Lower leg skin (tissue), 4 donors: ENCODE measurements around the gene GAS7. TPM values are rescaled to one million over a fixed set of nuclear protein-coding genes. Genes with fewer than 3 reads are reported as not detected.

Experiments used
- DNase-seq, 2 donors: peaks; one replicate each; pipeline ENCODE4 v3.0.0-alpha.2; 2019; ENCODE audit warnings: low spot score in 2 of 2
- H3K4me3 ChIP-seq: fragments of 200-600 bp; sonication (generic); 2 replicates; pipeline ENCODE4 v1.5.1; 2017; ENCODE audit warnings: mild to moderate bottlenecking, low read depth; ENCODE audit not compliant: poor library complexity, severe bottlenecking
- CTCF ChIP-seq, 3 donors: fragments of 450-650 bp; IDR thresholded peaks; one replicate each; pipeline ENCODE4 v1.5.1; 2016; ENCODE audit warnings: antibody characterized with exemption in 3 of 3, mild to moderate bottlenecking in 3 of 3, moderate library complexity in 2 of 3
- POLR2A ChIP-seq, 2 donors: fragments of 450-650 bp; IDR thresholded peaks; one replicate each; pipeline ENCODE4 v1.6.1; 2016 to 2017; ENCODE audit warnings: antibody characterized with exemption in 2 of 2, mild to moderate bottlenecking in 1 of 2, moderate library complexity in 1 of 2
- WGBS, 2 donors: methylation state at CpG; one replicate each; pipeline ENCODE4 v1.1.5; 2018; 5-methylcytosine and 5-hydroxymethylcytosine counted together
- intact Hi-C: fragments of 100-400 bp; cut with DNase I; formaldehyde crosslinking; loops from one replicate; pipeline ENCODE4 v1.15.0; 2023; ENCODE audit warnings: low total_unique reads
- total RNA-seq, 4 donors: library from RNA; depleted of rRNA; stranded (reverse); fragments of >200 nt; gene quantifications; one replicate each; pipeline ENCODE4 v1.1.0, GENCODE V29; 2016

The GAS7 gene
- total RNA-seq, 4 donors from 2014 or later, result 97.8 to 148 (median 117) TPM

GRCh38 chr17:10193632-10194031 lies 4.8 kb downstream of the GAS7 start:
- TF ChIP-seq POLR2A (IDR thresholded peaks at IDR 0.05), result no peak
- no peak for TF ChIP-seq CTCF (IDR thresholded peaks at IDR 0.05)
- DNase-seq, result no peak
- no peak overlapping the region for H3K4me3 ChIP-seq
- intact Hi-C loops, result no loop called here
- 97% methylated on average over 2 of the region's 2 CpGs for WGBS, 2 donors

- no peak for DNase-seq
- TF ChIP-seq POLR2A (IDR thresholded peaks at IDR 0.05) (no peak), CTCF (IDR thresholded peaks at IDR 0.05) (no peak)
These were observed 5.4 kb downstream of the GAS7 start for GRCh38 chr17:10192972-10193371.

GRCh38 chr17:10192461-10192860 lies 5.9 kb downstream of the GAS7 start:
- no peak overlapping the region for H3K4me3 ChIP-seq
- no peak for DNase-seq
- 77 to 87% methylated on average over 5 of the region's 5 CpGs for WGBS, 2 donors
- TF ChIP-seq CTCF (IDR thresholded peaks at IDR 0.05), result no peak
- TF ChIP-seq POLR2A (IDR thresholded peaks at IDR 0.05), result no peak
- intact Hi-C loops, result no loop called here

More at GRCh38 chr17:10192972-10193371, 5.4 kb downstream of the GAS7 start:
- H3K4me3 ChIP-seq, result no peak overlapping the region
- WGBS, 2 donors, result 56 to 66% methylated on average over 2 of the region's 2 CpGs
- intact Hi-C loops, result no loop called here

- intact Hi-C loops, result no loop called here
- H3K4me3 ChIP-seq, result no peak overlapping the region
- WGBS, 2 donors, result 48 to 72% methylated on average over 5 of the region's 5 CpGs
- DNase-seq, result no peak
- TF ChIP-seq POLR2A (IDR thresholded peaks at IDR 0.05), result no peak
- no peak for TF ChIP-seq CTCF (IDR thresholded peaks at IDR 0.05)
These were observed 10.9 kb downstream of the GAS7 start for GRCh38 chr17:10187456-10187855.

GRCh38 chr17:10186771-10187410 lies 11.5 kb downstream of the GAS7 start:
- DNase-seq, result no peak
- intact Hi-C loops, result no loop called here
- WGBS, 2 donors, result 58 to 65% methylated on average over 7 of the region's 7 CpGs
- TF ChIP-seq POLR2A (IDR thresholded peaks at IDR 0.05), result no peak
- no peak overlapping the region for H3K4me3 ChIP-seq

GRCh38 chr17:10183931-10184930 lies 14.2 kb downstream of the GAS7 start:
- 49 to 57% methylated on average over 8 of the region's 8 CpGs for WGBS, 2 donors
- no peak for DNase-seq
- intact Hi-C loops, result no loop called here
- no peak overlapping the region for H3K4me3 ChIP-seq
- no peak for TF ChIP-seq POLR2A (IDR thresholded peaks at IDR 0.05)
- no peak for TF ChIP-seq CTCF (IDR thresholded peaks at IDR 0.05)
